Measurements from ENCODE around the gene FOXG1. TPM values are rescaled to one million over a fixed set of nuclear protein-coding genes. Genes with fewer than 3 reads are reported as not detected.

FOXG1 gene
- total and polyA plus RNA-seq, 8 donors: 0.13 to 0.89 TPM; not detected in 6

DNA sequence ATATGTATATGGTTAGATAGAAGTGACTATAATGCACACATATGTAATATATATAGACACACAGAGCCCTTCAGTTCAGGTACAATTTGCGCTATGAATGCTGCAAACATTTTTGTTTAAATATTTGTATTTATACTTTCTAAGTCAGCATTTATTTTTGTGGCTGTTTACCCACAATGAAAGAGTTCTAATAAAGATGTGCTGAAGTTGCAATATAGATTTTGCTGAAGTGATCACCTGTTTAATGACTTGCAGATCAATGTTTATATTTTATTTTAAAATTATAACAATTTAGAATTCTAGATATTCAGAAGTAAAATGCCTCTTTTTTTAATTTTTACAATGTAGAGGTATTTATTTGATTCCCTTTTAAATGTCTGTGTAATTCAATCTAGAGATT, 3.5 kb downstream of the FOXG1 start:
- H3K27me3 ChIP-seq: peaks cover 33 to 99% (median 70%) of the 10 kb centered on the region in 3 donors
- DNase-seq: no peak
- H3K9me3 ChIP-seq: peaks cover 3 to 41% (median 20%) of the 10 kb centered on the region in 4 donors
- no peak overlapping the region for H3K27ac ChIP-seq
- H3K36me3 ChIP-seq: no peaks in the 10 kb centered on the region
- no peak for TF ChIP-seq POLR2A (IDR thresholded peaks at IDR 0.05)
- TF ChIP-seq, protein P1, sequence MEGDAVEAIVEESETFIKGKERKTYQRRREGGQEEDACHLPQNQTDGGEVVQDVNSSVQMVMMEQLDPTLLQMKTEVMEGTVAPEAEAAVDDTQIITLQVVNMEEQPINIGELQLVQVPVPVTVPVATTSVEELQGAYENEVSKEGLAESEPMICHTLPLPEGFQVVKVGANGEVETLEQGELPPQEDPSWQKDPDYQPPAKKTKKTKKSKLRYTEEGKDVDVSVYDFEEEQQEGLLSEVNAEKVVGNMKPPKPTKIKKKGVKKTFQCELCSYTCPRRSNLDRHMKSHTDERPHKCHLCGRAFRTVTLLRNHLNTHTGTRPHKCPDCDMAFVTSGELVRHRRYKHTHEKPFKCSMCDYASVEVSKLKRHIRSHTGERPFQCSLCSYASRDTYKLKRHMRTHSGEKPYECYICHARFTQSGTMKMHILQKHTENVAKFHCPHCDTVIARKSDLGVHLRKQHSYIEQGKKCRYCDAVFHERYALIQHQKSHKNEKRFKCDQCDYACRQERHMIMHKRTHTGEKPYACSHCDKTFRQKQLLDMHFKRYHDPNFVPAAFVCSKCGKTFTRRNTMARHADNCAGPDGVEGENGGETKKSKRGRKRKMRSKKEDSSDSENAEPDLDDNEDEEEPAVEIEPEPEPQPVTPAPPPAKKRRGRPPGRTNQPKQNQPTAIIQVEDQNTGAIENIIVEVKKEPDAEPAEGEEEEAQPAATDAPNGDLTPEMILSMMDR (IDR thresholded peaks at IDR 0.05): no peak
- TF ChIP-seq POLR2AphosphoS5 (IDR thresholded peaks at IDR 0.05): no peak
- no peak for TF ChIP-seq EP300 (IDR thresholded peaks at IDR 0.05)
- intact Hi-C loops (cut with DNase I; ENCODE audit: low total_unique reads): no loop called here
- WGBS, 5 donors: 21 to 50% (median 38%) methylated on average over 1 of the region's 1 CpG
- H3K4me1 ChIP-seq: peaks cover 14 to 31% (median 21%) of the 10 kb centered on the region in 4 donors
- H3K4me3 ChIP-seq: no peak overlapping the region

- no peak overlapping the region for H3K27ac ChIP-seq
- DNase-seq: no peak
- intact Hi-C loops (cut with DNase I; ENCODE audit: low total_unique reads): no loop called here
- TF ChIP-seq POLR2A (IDR thresholded peaks at IDR 0.05): no peak
- TF ChIP-seq EP300 (IDR thresholded peaks at IDR 0.05): no peak
- TF ChIP-seq, protein P1 (IDR thresholded peaks at IDR 0.05): no peak
- no peak for TF ChIP-seq POLR2AphosphoS5 (IDR thresholded peaks at IDR 0.05)
- H3K9me3 ChIP-seq: peaks cover 3 to 35% (median 19%) of the 10 kb centered on the region in 4 donors
- no peaks in the 10 kb centered on the region for H3K36me3 ChIP-seq
- H3K4me3 ChIP-seq: no peak overlapping the region
- peaks cover 12 to 28% (median 16%) of the 10 kb centered on the region in 4 donors for H3K4me1 ChIP-seq
- peaks cover 35 to 99% (median 69%) of the 10 kb centered on the region in 3 donors for H3K27me3 ChIP-seq
Observed at GRCh38 chr14:28770630-28771029, 4.0 kb downstream of the FOXG1 start.

- no peak overlapping the region for H3K4me3 ChIP-seq
- H3K36me3 ChIP-seq: no peaks in the 10 kb centered on the region
- H3K4me1 ChIP-seq: peaks cover 6 to 23% (median 10%) of the 10 kb centered on the region in 4 donors
- TF ChIP-seq POLR2A (IDR thresholded peaks at IDR 0.05) (no peak), POLR2AphosphoS5 (IDR thresholded peaks at IDR 0.05) (no peak)
- TF ChIP-seq, protein P1 (IDR thresholded peaks at IDR 0.05): no peak
- no peak for DNase-seq
- WGBS, 5 donors: 0 to 8% (median 5%) methylated on average over 1 of the region's 1 CpG
- H3K27me3 ChIP-seq: peaks cover 33 to 99% (median 64%) of the 10 kb centered on the region in 3 donors
- H3K27ac ChIP-seq: no peak overlapping the region
- intact Hi-C loops (cut with DNase I; ENCODE audit: low total_unique reads): no loop called here
- peaks cover 3 to 30% (median 17%) of the 10 kb centered on the region in 4 donors for H3K9me3 ChIP-seq
Observed at GRCh38 chr14:28771168-28771567, 4.6 kb downstream of the FOXG1 start.

- 6 to 13% (median 9%) methylated on average over 3 of the region's 3 CpGs for WGBS, 5 donors
- H3K9me3 ChIP-seq: peaks cover 3 to 21% (median 12%) of the 10 kb centered on the region in 4 donors
- no peak overlapping the region for H3K27ac ChIP-seq
- H3K27me3 ChIP-seq: peaks cover 25 to 99% (median 64%) of the 10 kb centered on the region in 3 donors
- no peaks in the 10 kb centered on the region for H3K36me3 ChIP-seq
- H3K4me3 ChIP-seq: no peak overlapping the region
- H3K4me1 ChIP-seq: peaks cover 0 to 14% (median 3%) of the 10 kb centered on the region in 4 donors
- no peak for DNase-seq
- TF ChIP-seq POLR2A (IDR thresholded peaks at IDR 0.05): no peak
- no peak for TF ChIP-seq EP300 (IDR thresholded peaks at IDR 0.05)
- no peak for TF ChIP-seq POLR2AphosphoS5 (IDR thresholded peaks at IDR 0.05)
- TF ChIP-seq, protein P1 (IDR thresholded peaks at IDR 0.05): no peak
- intact Hi-C loops (cut with DNase I; ENCODE audit: low total_unique reads): no loop called here
Observed at GRCh38 chr14:28772613-28773012, 6.0 kb downstream of the FOXG1 start.
